Measurements from ENCODE around the gene UBE3C. TPM values are rescaled to one million over a fixed set of nuclear protein-coding genes. Genes with fewer than 3 reads are reported as not detected.
"Not testable (repeated sequence)": the region's sequence is repeated elsewhere in the genome, so short reads cannot be mapped to it uniquely, and the experiment has no call there.

Gene UBE3C
- total RNA-seq, 5 donors from 2014 or later (not counting 1 experiment from before 2014, with no cell fraction given): 50.1 to 56.8 (median 55.1) TPM

- CTCF ChIA-PET: interaction anchor here in 1 of 2 donors (0.9 kb wide), 1 partner anchor 14 kb away, joined by 3 read pairs; no protein-coding TSS in a partner anchor
These were observed 19.7 kb downstream of the UBE3C start for GRCh38 chr7:157158400-157158799.

GRCh38 chr7:157159537-157159936 lies 20.8 kb downstream of the UBE3C start:
- POLR2A ChIA-PET; CTCF ChIA-PET; ATAC-seq (replicated peaks in 1 of 4); H3K4me3 Mint-ChIP-seq; H3K9me3 Mint-ChIP-seq; H3K4me3 ChIP-seq (ENCODE audit: control insufficient read depth in 1 of 2, extremely low read depth in 1 of 2, low read length in 1 of 2); DNase-seq; H3K27me3 Mint-ChIP-seq; H3K27ac Mint-ChIP-seq; H3K27me3 ChIP-seq (replicated peaks in 1 of 2; ENCODE audit: control insufficient read depth in 2 of 2, extremely low read depth in 1 of 2, insufficient read depth in 2 of 2, low read length in 1 of 2); H3K4me1 ChIP-seq (ENCODE audit: control insufficient read depth in 1 of 2, extremely low read depth in 1 of 2, insufficient read depth in 2 of 2, low read length in 2 of 2); H3K9me3 ChIP-seq; H3K36me3 ChIP-seq (ENCODE audit: control insufficient read depth in 2 of 2, extremely low read depth in 1 of 2, insufficient read depth in 1 of 2, low read length in 1 of 2); H3K27ac ChIP-seq (ENCODE audit: low read length): not testable (repeated sequence)
- 96% methylated on average over 3 of the region's 9 CpGs for WGBS (ENCODE audit: insufficient coverage)
- peaks cover 31 to 58% (median 46%) of the 10 kb centered on the region in 3 donors for H3K4me1 Mint-ChIP-seq
- peaks cover 19% of the 10 kb centered on the region for H3K36me3 Mint-ChIP-seq

More at GRCh38 chr7:157158400-157158799, 19.7 kb downstream of the UBE3C start:
- H3K9me3 Mint-ChIP-seq: no peaks in the 10 kb centered on the region
- ATAC-seq (replicated peaks in 1 of 4): no peak
- H3K4me3 Mint-ChIP-seq: no peak overlapping the region
- H3K4me1 ChIP-seq (ENCODE audit: control insufficient read depth in 1 of 2, extremely low read depth in 1 of 2, insufficient read depth in 2 of 2, low read length in 2 of 2): peaks cover 0 to 4% of the 10 kb centered on the region in 2 experiments
- H3K27ac Mint-ChIP-seq: no peak overlapping the region
- H3K4me3 ChIP-seq (ENCODE audit: control insufficient read depth in 1 of 2, extremely low read depth in 1 of 2, low read length in 1 of 2): no peak overlapping the region
- no peak overlapping the region for H3K27ac ChIP-seq (ENCODE audit: low read length)
- no peak for DNase-seq
- no peaks in the 10 kb centered on the region for H3K27me3 Mint-ChIP-seq
- peaks cover 9% of the 10 kb centered on the region for H3K36me3 Mint-ChIP-seq
- peaks cover 35 to 66% (median 55%) of the 10 kb centered on the region in 3 donors for H3K4me1 Mint-ChIP-seq
- peaks cover 0 to 3% of the 10 kb centered on the region in 2 donors for H3K36me3 ChIP-seq (ENCODE audit: control insufficient read depth in 2 of 2, extremely low read depth in 1 of 2, insufficient read depth in 1 of 2, low read length in 1 of 2)
- no peaks in the 10 kb centered on the region for H3K27me3 ChIP-seq (replicated peaks in 1 of 2; ENCODE audit: control insufficient read depth in 2 of 2, extremely low read depth in 1 of 2, insufficient read depth in 2 of 2, low read length in 1 of 2)
- POLR2A ChIA-PET: interaction anchor here in 1 of 2 donors (0.7 kb wide), 1 partner anchor 17 kb away, joined by 14 read pairs; no protein-coding TSS in a partner anchor
- no peaks in the 10 kb centered on the region for H3K9me3 ChIP-seq
- 100% methylated on average over 3 of the region's 4 CpGs for WGBS (ENCODE audit: insufficient coverage)

- no peak overlapping the region for H3K4me3 Mint-ChIP-seq
- H3K27me3 ChIP-seq (replicated peaks in 1 of 2; ENCODE audit: control insufficient read depth in 2 of 2, extremely low read depth in 1 of 2, insufficient read depth in 2 of 2, low read length in 1 of 2): no peaks in the 10 kb centered on the region
- peaks cover 2% of the 10 kb centered on the region for H3K9me3 ChIP-seq
- peaks cover 27 to 51% (median 41%) of the 10 kb centered on the region in 3 donors for H3K4me1 Mint-ChIP-seq
- no peak for ATAC-seq (replicated peaks in 1 of 4)
- peaks cover 28% of the 10 kb centered on the region for H3K36me3 Mint-ChIP-seq
- peaks cover 4 to 11% (median 6%) of the 10 kb centered on the region in 3 donors for H3K9me3 Mint-ChIP-seq
- POLR2A ChIA-PET: no interaction called here
- no peak overlapping the region for H3K4me3 ChIP-seq (ENCODE audit: control insufficient read depth in 1 of 2, extremely low read depth in 1 of 2, low read length in 1 of 2)
- no peaks in the 10 kb centered on the region for H3K27me3 Mint-ChIP-seq
- no peak for DNase-seq
- no peak overlapping the region for H3K27ac ChIP-seq (ENCODE audit: low read length)
- H3K4me1 ChIP-seq (ENCODE audit: control insufficient read depth in 1 of 2, extremely low read depth in 1 of 2, insufficient read depth in 2 of 2, low read length in 2 of 2): no peaks in the 10 kb centered on the region
- peak overlapping the region in 1 of 2 donors; percentile 2 for H3K27ac Mint-ChIP-seq
- peaks cover 7 to 11% of the 10 kb centered on the region in 2 donors for H3K36me3 ChIP-seq (ENCODE audit: control insufficient read depth in 2 of 2, extremely low read depth in 1 of 2, insufficient read depth in 1 of 2, low read length in 1 of 2)
- WGBS (ENCODE audit: insufficient coverage): 80% methylated on average over 1 of the region's 1 CpG
- CTCF ChIA-PET: no interaction called here
These were observed 21.7 kb downstream of the UBE3C start for GRCh38 chr7:157160433-157160832.

- H3K4me1 Mint-ChIP-seq: peaks cover under 1 to 8% (median 7%) of the 10 kb centered on the region in 3 donors
- no peaks in the 10 kb centered on the region for H3K27me3 ChIP-seq (replicated peaks in 1 of 2; ENCODE audit: control insufficient read depth in 2 of 2, extremely low read depth in 1 of 2, insufficient read depth in 2 of 2, low read length in 1 of 2)
- H3K4me1 ChIP-seq (ENCODE audit: control insufficient read depth in 1 of 2, extremely low read depth in 1 of 2, insufficient read depth in 2 of 2, low read length in 2 of 2): no peaks in the 10 kb centered on the region
- DNase-seq: no peak
- no peak overlapping the region for H3K27ac Mint-ChIP-seq
- no peak overlapping the region for H3K27ac ChIP-seq (ENCODE audit: low read length)
- peaks cover 2% of the 10 kb centered on the region for H3K9me3 ChIP-seq
- H3K4me3 ChIP-seq (ENCODE audit: control insufficient read depth in 1 of 2, extremely low read depth in 1 of 2, low read length in 1 of 2): no peak overlapping the region
- peaks cover 8 to 17% (median 10%) of the 10 kb centered on the region in 3 donors for H3K9me3 Mint-ChIP-seq
- no CpG with 5 or more reads among the region's 1 CpG for WGBS (ENCODE audit: insufficient coverage)
- H3K27me3 Mint-ChIP-seq: no peaks in the 10 kb centered on the region
- POLR2A ChIA-PET: no interaction called here
- ATAC-seq (replicated peaks in 1 of 4): no peak
- H3K36me3 ChIP-seq (ENCODE audit: control insufficient read depth in 2 of 2, extremely low read depth in 1 of 2, insufficient read depth in 1 of 2, low read length in 1 of 2): peaks cover 15 to 51% of the 10 kb centered on the region in 2 donors
- H3K4me3 Mint-ChIP-seq: no peak overlapping the region
- CTCF ChIA-PET: no interaction called here
- peaks cover 47% of the 10 kb centered on the region for H3K36me3 Mint-ChIP-seq
These were observed 27.3 kb downstream of the UBE3C start for GRCh38 chr7:157165987-157166386.

GRCh38 chr7:157168571-157168970 lies 29.8 kb downstream of the UBE3C start:
- Mint-ChIP-seq H3K36me3 (peaks cover 57% of the 10 kb centered on the region), H3K4me1 (peaks cover 0 to 6% (median 4%) of the 10 kb centered on the region in 3 donors), H3K27me3 (no peaks in the 10 kb centered on the region), H3K4me3 (no peak overlapping the region), H3K9me3 (peaks cover 8 to 17% (median 10%) of the 10 kb centered on the region in 3 donors), H3K27ac (no peak overlapping the region)
- 100% methylated on average over 2 of the region's 5 CpGs for WGBS (ENCODE audit: insufficient coverage)
- no peaks in the 10 kb centered on the region for H3K27me3 ChIP-seq (replicated peaks in 1 of 2; ENCODE audit: control insufficient read depth in 2 of 2, extremely low read depth in 1 of 2, insufficient read depth in 2 of 2, low read length in 1 of 2)
- POLR2A ChIA-PET: no interaction called here
- H3K9me3 ChIP-seq: peaks cover 2% of the 10 kb centered on the region
- DNase-seq (no peak), ATAC-seq (replicated peaks in 1 of 4) (no peak)
- H3K36me3 ChIP-seq (ENCODE audit: control insufficient read depth in 2 of 2, extremely low read depth in 1 of 2, insufficient read depth in 1 of 2, low read length in 1 of 2): peaks cover 20 to 71% of the 10 kb centered on the region in 2 donors
- CTCF ChIA-PET: no interaction called here
- no peak overlapping the region for H3K27ac ChIP-seq (ENCODE audit: low read length)
- H3K4me1 ChIP-seq (ENCODE audit: control insufficient read depth in 1 of 2, extremely low read depth in 1 of 2, insufficient read depth in 2 of 2, low read length in 2 of 2): no peaks in the 10 kb centered on the region
- no peak overlapping the region for H3K4me3 ChIP-seq (ENCODE audit: control insufficient read depth in 1 of 2, extremely low read depth in 1 of 2, low read length in 1 of 2)

GRCh38 chr7:157176771-157177170 lies 38.0 kb downstream of the UBE3C start:
- WGBS (ENCODE audit: insufficient coverage): no CpG with 5 or more reads among the region's 4 CpGs
- no peak overlapping the region for H3K4me3 Mint-ChIP-seq
- Histone ChIP-seq H3K4me1 (ENCODE audit: control insufficient read depth in 1 of 2, extremely low read depth in 1 of 2, insufficient read depth in 2 of 2, low read length in 2 of 2) (no peaks in the 10 kb centered on the region), H3K36me3 (ENCODE audit: control insufficient read depth in 2 of 2, extremely low read depth in 1 of 2, insufficient read depth in 1 of 2, low read length in 1 of 2) (peaks cover 24 to 84% of the 10 kb centered on the region in 2 donors), H3K27me3 (replicated peaks in 1 of 2; ENCODE audit: control insufficient read depth in 2 of 2, extremely low read depth in 1 of 2, insufficient read depth in 2 of 2, low read length in 1 of 2) (no peaks in the 10 kb centered on the region), H3K4me3 (ENCODE audit: control insufficient read depth in 1 of 2, extremely low read depth in 1 of 2, low read length in 1 of 2) (no peak overlapping the region), H3K9me3 (no peaks in the 10 kb centered on the region), H3K27ac (ENCODE audit: low read length) (no peak overlapping the region)
- H3K27me3 Mint-ChIP-seq: no peaks in the 10 kb centered on the region
- no peaks in the 10 kb centered on the region for H3K4me1 Mint-ChIP-seq
- no peak for DNase-seq
- H3K9me3 Mint-ChIP-seq: no peaks in the 10 kb centered on the region
- ChIA-PET CTCF (interaction anchor here in 1 of 2 donors (1.1 kb wide), 1 partner anchor 12 kb away, joined by 3 read pairs; no protein-coding TSS in a partner anchor), POLR2A (no interaction called here)
- peaks cover 52% of the 10 kb centered on the region for H3K36me3 Mint-ChIP-seq
- H3K27ac Mint-ChIP-seq: no peak overlapping the region
- no peak for ATAC-seq (replicated peaks in 1 of 4)

Measured in T-cell (primary cell).